Spinal cord (tissue), 10 donors: ENCODE measurements around the gene TECPR2. TPM values are rescaled to one million over a fixed set of nuclear protein-coding genes. Genes with fewer than 3 reads are reported as not detected.

Experiments
- DNase-seq, 6 donors: peaks; one replicate each; pipeline versions ENCODE4 v3.0.0 to v3.0.0-alpha.2; 2013 to 2015; ENCODE audit warnings: low spot score in 6 of 6, low read depth in 4 of 6
- H3K27ac ChIP-seq: one replicate; pipeline ENCODE4 v1.5.1; 2013; ENCODE audit warnings: low read depth, low read length, control low read depth
- H3K27me3 ChIP-seq: one replicate; pipeline ENCODE4 v1.6.1; 2013; ENCODE audit warnings: low read length; ENCODE audit not compliant: control insufficient read depth, insufficient read depth
- H3K36me3 ChIP-seq: one replicate; pipeline ENCODE4 v1.6.1; 2013; ENCODE audit warnings: low read length; ENCODE audit not compliant: control insufficient read depth, insufficient read depth
- H3K4me1 ChIP-seq: one replicate; pipeline ENCODE4 v1.6.1; 2013; ENCODE audit warnings: low read length; ENCODE audit not compliant: control insufficient read depth, insufficient read depth
- H3K4me3 ChIP-seq: one replicate; pipeline ENCODE4 v1.5.1; 2013; ENCODE audit warnings: low read depth, low read length, control low read depth
- H3K9me3 ChIP-seq: one replicate; pipeline ENCODE4 v1.6.1; 2013; ENCODE audit warnings: low read length; ENCODE audit not compliant: control insufficient read depth, insufficient read depth
- WGBS: methylation state at CpG from one replicate; pipeline ENCODE4 v1.1.5; 2013; ENCODE audit warnings: missing lambda C conversion rate; ENCODE audit not compliant: insufficient coverage; 5-methylcytosine and 5-hydroxymethylcytosine counted together
- polyA plus RNA-seq, 2 donors: library from polyadenylated mRNA; unstranded; fragments of 120-200 nt; gene quantifications; one replicate each; pipeline ENCODE4 v1.2.1, GENCODE V29; 2013; ENCODE audit not compliant: insufficient read length in 2 of 2
- total RNA-seq, 2 donors: library from RNA; depleted of rRNA in 1 of 2; stranded (reverse); fragments of 120-200 nt in 1 of 2; fragments of >200 nt in 1 of 2; gene quantifications; one replicate each; pipeline versions ENCODE4 v1.2.3 to v1.2.4, GENCODE V29; 2013 to 2014
- donor health status: healthy.

TECPR2 gene
- total and polyA plus RNA-seq, 4 donors, result 19.4 to 48.8 (median 34.6) TPM

DNA sequence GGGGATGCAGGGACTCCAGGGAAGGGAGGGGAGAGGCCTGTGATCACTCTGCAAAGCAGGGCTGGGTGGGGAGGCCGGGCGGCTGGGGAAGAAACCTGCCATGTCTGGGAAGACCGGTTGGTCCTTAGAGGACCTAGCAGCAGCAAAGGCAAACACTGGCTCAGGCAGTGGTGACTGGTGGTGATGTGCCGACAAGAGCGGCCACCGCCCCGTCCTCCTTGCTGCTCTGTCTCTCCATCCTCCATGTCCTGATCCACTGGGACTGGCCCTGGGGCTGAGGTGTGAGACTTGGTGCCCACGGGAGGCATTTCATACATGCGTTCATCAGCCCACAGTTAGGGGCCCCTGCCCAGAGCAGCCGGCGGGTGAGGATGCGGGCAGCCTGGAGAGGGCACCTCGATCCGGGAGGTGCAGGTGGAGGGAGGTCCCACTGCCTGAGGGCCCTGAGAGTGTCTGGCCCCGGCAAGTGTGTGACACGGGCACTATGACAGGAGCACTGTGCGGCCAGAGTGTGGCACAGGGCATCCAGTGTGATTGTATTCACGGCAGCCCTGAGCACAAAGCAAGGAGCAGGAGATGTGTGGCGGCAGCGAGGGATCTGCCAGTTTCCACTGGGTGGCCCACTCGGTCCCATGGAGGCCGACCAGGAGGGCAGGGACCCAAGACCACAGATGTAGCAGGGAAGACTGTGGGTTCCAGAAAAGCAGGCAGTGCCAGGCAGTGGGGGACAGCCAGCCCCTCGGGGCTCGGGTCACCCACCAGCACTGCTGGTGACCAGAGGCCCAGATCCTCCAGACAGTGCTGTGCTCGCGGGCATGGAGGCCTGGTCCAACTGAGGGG, 133.0 kb downstream of the TECPR2 start:
- no peak for DNase-seq
- Histone ChIP-seq H3K9me3 (no peaks in the 10 kb centered on the region), H3K4me1 (peaks cover 31% of the 10 kb centered on the region), H3K27ac (no peak overlapping the region), H3K36me3 (peaks cover 88% of the 10 kb centered on the region), H3K4me3 (no peak overlapping the region), H3K27me3 (no peaks in the 10 kb centered on the region)
- WGBS, result 93% methylated on average over 26 of the region's 26 CpGs

DNA sequence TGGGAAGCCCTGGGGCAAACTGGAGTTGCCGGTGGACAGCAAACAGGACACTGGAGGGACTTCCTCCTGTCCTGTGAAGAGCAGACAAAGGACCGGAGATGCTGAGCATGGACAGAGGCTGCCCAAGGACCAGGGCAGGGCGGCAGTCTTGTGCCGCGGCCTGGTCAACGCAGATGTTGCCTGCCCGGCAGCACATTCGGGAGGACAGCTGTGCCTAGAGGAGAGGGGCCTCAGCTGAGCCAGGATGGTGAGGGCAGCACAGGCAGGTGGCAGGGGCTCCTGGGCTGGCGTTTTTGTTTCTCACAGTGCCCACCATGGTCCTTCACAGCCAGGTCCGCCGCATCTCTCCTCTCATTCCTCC, 133.6 kb downstream of the TECPR2 start:
- H3K36me3 ChIP-seq, result peaks cover 94% of the 10 kb centered on the region
- 96% methylated on average over 11 of the region's 11 CpGs for WGBS
- peaks cover 34% of the 10 kb centered on the region for H3K4me1 ChIP-seq
- no peak for DNase-seq
- no peak overlapping the region for H3K27ac ChIP-seq
- no peaks in the 10 kb centered on the region for H3K9me3 ChIP-seq
- H3K4me3 ChIP-seq, result no peak overlapping the region
- no peaks in the 10 kb centered on the region for H3K27me3 ChIP-seq

DNA sequence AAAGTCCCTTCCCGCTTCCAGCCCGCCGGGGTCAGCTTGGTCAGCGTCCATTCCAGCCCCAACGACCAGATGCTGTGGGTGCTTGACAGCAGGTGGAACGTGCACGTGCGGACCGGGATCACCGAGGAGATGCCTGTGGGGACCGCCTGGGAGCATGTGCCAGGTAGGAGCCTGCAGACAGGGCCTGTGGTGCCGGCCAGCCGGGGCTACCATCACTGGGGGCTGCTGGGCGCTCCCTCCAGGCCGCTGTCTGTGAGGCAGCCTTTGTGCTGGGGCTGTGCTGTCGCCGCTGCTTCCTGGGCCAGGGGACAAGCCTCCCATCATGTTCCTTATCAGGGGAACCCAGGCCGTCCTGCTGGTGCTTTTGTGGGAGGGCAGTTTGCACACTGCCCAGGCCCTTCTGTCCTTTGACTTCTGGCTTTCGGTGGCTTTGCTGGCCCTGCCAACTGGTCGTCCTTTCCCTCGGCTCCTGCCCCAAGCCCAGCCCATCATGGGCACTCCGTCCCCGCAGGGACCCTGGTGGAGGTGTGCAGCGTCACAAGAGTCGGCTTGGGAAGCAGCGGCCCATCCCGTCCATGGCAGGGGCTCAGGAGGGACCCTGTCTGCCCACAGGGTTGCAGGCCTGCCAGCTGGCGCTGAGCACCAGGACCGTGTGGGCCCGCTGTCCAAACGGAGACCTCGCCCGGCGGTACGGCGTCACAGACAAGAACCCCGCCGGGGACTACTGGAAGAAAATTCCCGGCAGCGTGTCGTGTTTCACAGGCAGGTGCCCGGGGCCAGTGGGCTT, 134.4 kb downstream of the TECPR2 start:
- Histone ChIP-seq H3K36me3 (peaks cover 93% of the 10 kb centered on the region), H3K9me3 (no peaks in the 10 kb centered on the region), H3K27ac (no peak overlapping the region), H3K27me3 (no peaks in the 10 kb centered on the region), H3K4me3 (no peak overlapping the region), H3K4me1 (peaks cover 33% of the 10 kb centered on the region)
- no peak for DNase-seq
- WGBS, result 94% methylated on average over 42 of the region's 42 CpGs

- WGBS, result 80% methylated on average over 29 of the region's 30 CpGs
- Histone ChIP-seq H3K36me3 (peaks cover 83% of the 10 kb centered on the region), H3K27ac (no peak overlapping the region), H3K27me3 (no peaks in the 10 kb centered on the region), H3K9me3 (no peaks in the 10 kb centered on the region), H3K4me3 (no peak overlapping the region), H3K4me1 (peaks cover 23% of the 10 kb centered on the region)
- DNase-seq, result no peak
Observed at GRCh38 chr14:102497998-102498677, 135.4 kb downstream of the TECPR2 start.

DNA sequence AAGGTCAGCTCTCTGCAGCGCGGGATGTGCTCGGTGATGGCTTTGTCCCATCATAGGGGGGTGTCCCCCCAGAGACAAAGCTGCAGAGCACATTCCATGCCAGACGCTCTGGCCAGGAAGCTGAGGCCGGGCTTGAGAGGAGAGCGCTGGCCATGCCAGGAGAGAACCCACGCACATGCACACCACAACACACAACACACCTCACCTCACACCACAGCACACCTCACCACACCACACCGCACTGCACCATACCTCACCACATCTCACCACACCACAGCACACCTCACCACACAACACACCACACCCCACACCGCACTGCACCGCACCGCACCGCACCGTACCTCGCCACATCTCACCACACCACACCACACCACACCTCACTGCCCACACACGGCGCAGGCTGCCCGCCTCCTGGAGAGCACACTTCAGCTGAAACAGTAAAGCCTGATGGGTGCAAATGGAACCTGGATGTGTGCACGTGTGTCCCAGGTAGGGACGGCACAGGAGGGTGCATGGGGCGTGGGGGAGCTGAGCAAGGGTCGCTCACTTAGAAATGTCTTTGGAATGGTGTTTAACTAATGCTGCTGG, 136.0 kb downstream of the TECPR2 start:
- no peak overlapping the region for H3K27ac ChIP-seq
- no peak overlapping the region for H3K4me3 ChIP-seq
- 87% methylated on average over 12 of the region's 21 CpGs for WGBS
- peaks cover 78% of the 10 kb centered on the region for H3K36me3 ChIP-seq
- H3K27me3 ChIP-seq, result no peaks in the 10 kb centered on the region
- no peak for DNase-seq
- H3K4me1 ChIP-seq, result peaks cover 19% of the 10 kb centered on the region
- H3K9me3 ChIP-seq, result no peaks in the 10 kb centered on the region

- Histone ChIP-seq H3K27me3 (no peaks in the 10 kb centered on the region), H3K36me3 (peaks cover 82% of the 10 kb centered on the region), H3K27ac (peak overlapping the region; percentile 69), H3K9me3 (no peaks in the 10 kb centered on the region), H3K4me3 (no peak overlapping the region), H3K4me1 (peaks cover 27% of the 10 kb centered on the region)
- 87% methylated on average over 21 of the region's 23 CpGs for WGBS
- no peak for DNase-seq
Observed at GRCh38 chr14:102499401-102500157, 136.8 kb downstream of the TECPR2 start.

DNA sequence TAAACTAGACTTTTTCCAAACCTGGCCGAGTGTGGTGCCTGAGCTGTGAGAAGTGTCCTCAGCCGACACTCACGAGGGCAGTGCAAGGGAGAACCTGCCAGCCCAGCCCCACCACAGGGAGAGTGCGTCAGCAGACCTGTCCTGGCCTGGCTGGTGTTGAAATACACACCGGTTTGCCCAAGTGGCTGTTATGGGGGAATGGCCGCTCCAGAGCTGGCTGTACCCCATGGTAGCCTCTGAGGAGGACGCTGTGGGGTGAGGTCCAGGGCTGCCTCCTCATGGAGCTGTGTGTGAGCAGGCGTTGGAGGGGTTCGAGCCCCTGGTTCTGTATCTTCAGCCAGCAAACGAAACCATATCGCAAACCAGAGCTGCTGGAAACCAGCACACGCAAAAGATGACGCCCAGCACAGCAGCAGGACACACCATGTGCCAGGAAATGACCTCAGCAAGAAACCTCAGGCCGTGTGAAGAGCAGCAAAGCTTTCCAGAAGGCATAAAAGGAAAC, 137.5 kb downstream of the TECPR2 start:
- DNase-seq, result peak in 1 of 6 donors; percentile 57
- H3K36me3 ChIP-seq, result peaks cover 84% of the 10 kb centered on the region
- H3K4me3 ChIP-seq, result no peak overlapping the region
- no peaks in the 10 kb centered on the region for H3K9me3 ChIP-seq
- 83% methylated on average over 13 of the region's 14 CpGs for WGBS
- H3K27me3 ChIP-seq, result no peaks in the 10 kb centered on the region
- H3K4me1 ChIP-seq, result peaks cover 33% of the 10 kb centered on the region
- H3K27ac ChIP-seq, result peak overlapping the region; percentile 69

- peaks cover 84% of the 10 kb centered on the region for H3K36me3 ChIP-seq
- no peaks in the 10 kb centered on the region for H3K27me3 ChIP-seq
- peaks cover 38% of the 10 kb centered on the region for H3K4me1 ChIP-seq
- 83% methylated on average over 3 of the region's 3 CpGs for WGBS
- H3K9me3 ChIP-seq, result no peaks in the 10 kb centered on the region
- H3K27ac ChIP-seq, result peak overlapping the region; percentile 69
- no peak for DNase-seq
- H3K4me3 ChIP-seq, result no peak overlapping the region
Observed at GRCh38 chr14:102500713-102501112, 138.0 kb downstream of the TECPR2 start.
